ENCODE data around the gene AGBL5.

DNA sequence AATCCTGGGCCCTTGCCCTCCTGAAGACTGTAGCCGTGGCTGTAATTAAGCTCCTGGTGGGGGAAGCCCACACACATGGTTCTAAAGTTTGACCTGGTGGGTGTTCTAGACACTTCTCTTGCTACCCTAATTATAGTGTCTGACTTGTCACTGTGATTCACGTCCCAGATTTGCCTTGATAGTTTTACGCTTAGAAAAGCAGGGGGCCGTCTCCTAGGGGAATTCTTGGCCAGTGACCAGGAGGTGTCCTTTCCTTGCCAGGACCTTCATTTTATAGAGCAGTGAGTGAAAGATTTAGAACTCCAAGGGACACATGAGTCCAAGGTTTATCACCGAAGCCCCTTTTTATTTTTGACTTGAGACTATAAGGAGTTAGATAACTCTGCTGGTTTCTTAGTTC, 9.7 kb upstream of the AGBL5 start:
- TF ChIP-seq CTCF (conservative IDR thresholded peaks at IDR 0.05) (no peak), ZFX (IDR thresholded peaks at IDR 0.05) (no peak)

Measured in C4-2B (cell line).